GM19351 (cell line): ENCODE data around the gene LZTR1.
"Not testable (repeated sequence)": the region's sequence is repeated elsewhere in the genome, so short reads cannot be mapped to it uniquely, and the experiment has no call there.

Experiments
- ATAC-seq: cut with Tn5 transposase; IDR thresholded peaks from one replicate; pipeline ENCODE4 v1.9.1; 2021; ENCODE audit warnings: mild to moderate bottlenecking, moderate library complexity; ENCODE audit not compliant: unreplicated experiment

LZTR1 gene

DNA sequence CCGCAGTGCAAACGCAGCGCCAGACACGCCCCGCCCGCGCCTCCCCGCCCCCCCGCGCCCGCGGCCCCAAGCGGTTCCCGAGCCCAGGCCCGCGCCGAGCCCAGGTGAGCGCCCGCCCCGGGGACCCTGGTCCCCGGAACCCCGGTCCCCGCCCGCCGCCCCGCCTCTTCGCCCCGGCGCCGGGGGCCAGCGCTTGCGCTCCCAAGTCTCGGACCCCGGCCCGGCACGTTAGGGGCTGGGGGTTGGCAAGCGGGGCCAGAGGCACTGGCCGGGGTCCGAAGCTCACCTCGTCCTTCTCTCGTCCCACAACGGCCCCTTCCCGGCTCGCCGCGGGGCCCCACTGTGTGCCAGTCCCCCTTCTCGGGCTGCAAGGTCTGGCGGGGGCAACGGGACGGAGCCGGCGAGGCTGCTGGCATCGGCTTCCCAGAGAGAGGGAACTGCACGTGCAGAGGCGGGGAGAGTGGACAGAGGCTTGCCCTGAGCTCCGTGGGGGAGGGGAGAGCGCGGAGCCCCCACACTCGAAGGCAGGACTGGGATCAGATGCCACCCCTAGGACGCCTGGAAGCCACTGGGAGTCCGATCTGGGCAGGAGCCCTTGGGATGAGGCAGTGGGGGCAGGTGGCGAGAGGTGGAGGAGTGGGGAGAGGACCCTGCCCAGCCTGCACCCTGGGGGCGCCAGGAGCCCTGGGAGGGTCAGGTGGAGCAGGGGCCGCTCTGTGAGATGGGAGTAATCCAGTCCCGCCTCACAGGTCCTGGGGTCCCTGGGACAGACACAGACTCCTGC, 16.8 kb upstream of the LZTR1 start:
- ATAC-seq = no peak

DNA sequence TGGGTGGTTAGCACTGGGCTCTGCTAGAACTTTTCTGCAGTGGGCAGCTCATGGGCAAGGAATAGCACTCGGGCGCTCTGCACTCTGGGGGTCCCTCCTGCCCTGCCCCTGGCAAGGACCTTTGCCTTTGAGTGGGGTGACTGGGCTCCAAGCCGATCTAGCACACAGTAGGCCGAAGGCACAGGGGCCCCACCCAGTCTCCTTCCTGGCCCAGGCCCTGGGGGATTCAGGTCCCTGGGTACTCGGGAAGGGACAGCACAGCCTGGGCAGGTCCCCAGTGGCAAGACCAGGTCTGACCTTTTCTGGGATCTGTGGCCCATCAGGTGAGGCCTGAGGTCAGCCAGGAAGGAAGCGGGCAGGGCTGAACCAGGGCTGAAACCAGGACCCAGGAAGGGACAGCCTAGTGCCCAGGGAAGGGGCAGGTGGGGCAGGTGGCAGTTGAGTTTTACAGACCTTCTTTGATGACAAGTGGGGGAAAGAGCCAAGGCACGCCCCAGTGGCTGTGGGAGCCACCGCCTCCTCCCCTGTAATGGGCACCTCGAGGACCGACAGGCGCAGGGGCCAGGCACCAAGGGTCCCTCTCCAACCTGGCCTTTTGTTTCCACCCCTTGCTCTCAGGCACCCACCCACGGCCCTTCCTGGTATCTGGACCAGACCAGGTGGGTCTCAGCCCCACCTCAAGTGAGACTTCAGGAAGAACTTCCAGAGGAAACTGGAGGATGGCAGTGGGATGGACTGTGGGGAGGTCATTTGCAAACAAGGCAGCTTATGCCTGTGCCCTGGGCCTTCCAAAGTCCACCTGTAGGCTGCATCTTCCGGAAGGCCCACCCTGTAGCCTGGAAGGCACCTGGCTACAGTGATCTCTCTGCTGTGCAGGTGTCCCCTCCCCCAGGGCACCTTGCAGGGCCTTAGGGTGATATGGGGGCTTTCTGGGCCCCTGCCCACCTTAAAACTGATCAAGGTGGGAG, 15.9 kb upstream of the LZTR1 start:
- no peak for ATAC-seq

DNA sequence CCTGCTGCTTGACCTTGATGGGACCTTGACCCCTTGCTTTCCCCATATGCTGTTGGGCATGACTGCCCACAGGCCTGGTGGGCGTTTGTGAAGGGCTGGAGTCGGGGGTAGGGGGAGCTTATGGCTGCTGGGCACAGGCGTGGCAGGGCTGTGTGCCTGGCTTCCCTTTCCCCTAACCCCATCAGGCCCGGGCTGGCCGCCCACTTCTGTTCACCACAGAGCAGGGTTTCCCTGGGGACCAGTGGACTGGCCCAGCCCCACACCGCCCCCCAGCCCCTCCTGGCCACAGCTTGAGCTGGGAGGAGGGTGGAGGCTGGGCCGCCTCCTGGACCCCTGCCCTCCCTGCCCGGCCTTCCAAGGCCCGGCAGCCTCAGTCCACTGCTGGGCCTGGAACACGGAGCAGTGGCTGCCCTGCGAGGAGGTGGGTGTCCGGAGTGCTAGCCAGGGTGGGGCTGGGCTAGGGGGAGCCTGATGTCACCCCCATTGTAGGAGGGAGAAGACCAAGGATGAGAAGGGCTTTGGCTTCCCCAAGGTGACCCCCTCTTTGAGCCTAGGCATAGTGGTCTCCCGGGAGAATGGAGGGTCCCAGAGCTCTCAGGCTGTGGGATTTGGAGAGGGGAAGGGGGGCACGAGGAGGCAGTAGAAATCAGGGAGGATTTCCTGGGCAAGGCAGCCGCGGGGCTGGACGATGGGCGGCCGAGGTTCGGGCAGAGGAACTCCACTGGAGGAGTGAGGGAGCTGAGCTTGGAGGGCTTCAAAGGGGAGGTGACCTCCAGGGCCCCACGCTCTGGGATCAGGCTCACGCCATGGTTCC, 15.0 kb upstream of the LZTR1 start, which contains the start of gene AIFM3:
Gene AIFM3, plus strand, starts transcription at position 373 of the 814 bp plus-strand sequence. CDS start 690 bp downstream, outside the sequence.
- ATAC-seq = no peak

DNA sequence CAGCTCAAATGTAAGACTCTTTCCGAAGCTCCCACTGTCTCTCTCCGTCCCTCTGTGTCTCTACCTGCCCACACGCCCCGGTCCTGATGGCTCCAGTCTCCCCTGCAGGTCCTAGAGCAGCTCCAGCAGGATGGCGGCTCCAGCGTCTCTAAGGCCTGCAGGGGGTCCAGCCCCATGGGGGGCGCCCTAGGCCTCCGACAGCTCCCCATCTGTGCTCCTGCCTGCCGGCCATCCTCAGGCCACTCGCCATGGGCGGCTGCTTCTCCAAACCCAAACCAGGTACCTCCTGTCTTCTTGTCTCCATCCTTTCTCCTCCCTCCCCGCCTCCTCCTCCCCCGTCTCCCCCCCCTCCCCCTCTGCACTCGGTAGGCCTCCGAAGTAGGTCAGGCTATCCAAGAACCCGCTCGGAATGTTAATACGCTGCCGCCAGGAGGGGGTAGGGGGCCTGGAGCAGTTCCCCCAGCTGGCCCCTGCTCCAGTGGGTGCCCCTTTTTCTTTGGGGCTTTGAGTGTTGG, 14.3 kb upstream of the LZTR1 start:
- ATAC-seq = no peak

DNA sequence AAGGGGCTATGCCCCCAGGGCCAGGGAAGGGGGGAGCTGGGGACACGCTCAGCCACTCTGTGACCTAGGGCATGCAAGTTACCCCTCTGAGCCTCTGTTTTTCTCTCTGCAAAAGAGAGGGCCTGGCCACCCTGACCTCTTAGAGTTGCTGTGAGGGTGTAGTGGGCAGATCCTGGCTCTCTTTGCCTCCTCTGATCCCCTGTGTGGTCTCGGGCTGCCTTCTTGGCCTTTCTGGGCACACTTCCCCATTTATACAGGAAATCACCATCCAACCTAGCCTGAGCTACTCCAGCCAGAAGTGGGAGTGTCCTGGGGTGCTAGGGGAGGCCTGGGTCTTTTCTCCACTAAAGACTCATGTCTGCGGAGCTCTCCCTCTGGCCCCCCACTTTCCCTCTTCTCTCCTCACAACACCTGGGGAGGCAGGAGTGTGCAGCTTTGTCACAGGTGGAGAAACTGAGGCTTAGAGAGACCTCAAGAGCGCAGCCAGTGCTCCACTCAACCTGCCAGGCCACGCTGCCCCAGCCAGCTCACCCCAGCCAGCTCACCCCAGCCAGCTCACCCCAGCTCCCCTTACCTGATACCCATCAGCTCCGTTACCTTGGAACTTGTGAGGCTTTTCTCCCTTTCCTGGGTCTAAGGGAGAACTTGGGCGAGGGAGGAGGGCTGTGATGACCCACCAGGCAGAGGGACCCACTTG, 13.7 kb upstream of the LZTR1 start:
- no peak for ATAC-seq

DNA sequence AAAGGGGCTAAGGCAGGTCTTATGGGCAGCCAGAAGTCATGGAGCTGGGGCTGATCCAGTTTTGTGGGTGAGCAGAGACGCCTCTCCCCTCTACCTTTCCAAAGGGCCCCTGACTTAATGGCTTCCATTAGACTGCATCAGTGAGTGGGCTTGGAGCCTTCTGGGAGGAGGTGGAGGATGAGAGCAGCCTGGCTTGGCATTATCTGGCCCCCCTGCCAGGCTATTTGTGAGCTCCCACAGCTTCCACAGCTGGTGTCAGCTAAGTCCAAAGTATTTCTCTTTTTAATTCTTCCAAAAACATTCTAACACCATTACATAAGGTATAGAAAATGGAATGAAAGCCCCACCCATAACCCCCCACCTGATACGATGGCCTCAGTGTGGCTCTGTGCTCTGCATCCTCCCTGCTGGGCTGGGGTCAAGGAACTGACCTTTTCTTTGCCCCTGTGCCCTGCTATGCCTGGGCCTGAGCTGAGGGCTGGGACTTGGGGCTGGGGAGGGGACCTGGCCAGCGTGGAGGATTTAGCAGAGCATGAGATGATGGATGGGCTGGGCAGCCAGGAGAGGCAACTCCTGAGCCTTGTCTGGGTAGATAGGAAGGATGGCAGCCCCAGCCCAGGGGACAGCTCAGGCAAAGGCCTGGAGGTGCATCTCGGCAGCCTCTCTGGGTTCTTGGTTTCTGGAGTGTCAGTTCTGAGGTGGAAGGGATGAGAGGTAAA, 11.0 kb upstream of the LZTR1 start:
- no peak for ATAC-seq

DNA sequence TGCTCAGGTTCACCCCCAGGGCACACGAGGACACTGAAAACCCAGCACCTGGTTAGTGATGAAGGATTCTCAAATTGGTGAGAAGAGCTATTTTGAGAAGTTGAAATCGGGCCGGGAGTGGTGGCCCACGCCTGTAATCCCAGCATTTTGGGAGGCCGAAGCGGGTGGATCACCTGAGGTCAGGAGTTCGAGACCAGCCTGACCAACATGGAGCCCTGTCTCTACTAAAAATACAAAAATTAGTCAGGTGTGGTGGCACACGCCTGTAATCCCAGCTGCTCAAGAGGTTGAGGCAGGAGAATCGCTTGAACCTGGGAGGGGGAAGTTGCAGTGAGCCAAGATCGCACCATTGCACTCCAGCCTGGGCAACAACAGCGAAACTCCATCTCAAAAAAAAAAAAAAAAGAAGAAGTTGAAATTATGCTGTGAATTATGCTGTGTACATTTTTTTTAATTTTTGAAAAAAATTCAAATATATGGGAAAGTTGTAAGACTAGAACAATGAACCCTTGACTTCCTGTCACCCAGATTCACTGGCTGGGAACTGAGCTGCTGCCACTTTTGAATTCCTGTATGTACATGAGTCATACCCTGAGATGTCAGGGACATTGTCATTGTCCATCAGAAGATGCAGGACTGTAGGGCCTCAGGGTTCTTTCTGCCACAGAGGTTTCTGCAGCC, 9.9 kb upstream of the LZTR1 start:
- ATAC-seq = not testable (repeated sequence)

DNA sequence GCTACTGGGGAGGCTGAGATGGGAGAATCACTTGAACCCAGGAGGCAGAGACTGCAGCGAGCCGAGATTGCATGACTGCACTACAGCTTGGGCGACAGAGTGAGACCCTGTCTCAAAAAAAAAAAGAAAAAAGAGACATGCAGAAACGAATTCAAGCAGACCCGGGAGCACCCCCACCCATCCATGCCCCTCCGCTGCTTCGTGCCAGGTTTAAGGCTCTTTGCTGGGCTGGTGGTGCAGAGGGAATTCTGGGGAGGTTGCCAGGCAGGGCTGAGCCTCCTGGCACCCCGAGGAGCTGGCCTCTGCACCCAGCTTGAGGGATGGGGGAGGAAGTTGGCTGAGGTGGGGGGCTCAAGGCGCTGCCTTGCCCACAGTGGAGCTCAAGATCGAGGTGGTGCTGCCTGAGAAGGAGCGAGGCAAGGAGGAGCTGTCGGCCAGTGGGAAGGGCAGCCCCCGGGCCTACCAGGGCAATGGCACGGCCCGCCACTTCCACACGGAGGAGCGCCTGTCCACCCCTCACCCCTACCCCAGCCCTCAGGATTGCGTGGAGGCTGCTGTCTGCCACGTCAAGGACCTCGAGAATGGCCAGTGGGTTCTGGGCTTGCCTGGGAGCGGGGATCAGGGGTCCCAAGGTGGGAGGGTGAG, 9.0 kb upstream of the LZTR1 start:
- ATAC-seq = no peak

DNA sequence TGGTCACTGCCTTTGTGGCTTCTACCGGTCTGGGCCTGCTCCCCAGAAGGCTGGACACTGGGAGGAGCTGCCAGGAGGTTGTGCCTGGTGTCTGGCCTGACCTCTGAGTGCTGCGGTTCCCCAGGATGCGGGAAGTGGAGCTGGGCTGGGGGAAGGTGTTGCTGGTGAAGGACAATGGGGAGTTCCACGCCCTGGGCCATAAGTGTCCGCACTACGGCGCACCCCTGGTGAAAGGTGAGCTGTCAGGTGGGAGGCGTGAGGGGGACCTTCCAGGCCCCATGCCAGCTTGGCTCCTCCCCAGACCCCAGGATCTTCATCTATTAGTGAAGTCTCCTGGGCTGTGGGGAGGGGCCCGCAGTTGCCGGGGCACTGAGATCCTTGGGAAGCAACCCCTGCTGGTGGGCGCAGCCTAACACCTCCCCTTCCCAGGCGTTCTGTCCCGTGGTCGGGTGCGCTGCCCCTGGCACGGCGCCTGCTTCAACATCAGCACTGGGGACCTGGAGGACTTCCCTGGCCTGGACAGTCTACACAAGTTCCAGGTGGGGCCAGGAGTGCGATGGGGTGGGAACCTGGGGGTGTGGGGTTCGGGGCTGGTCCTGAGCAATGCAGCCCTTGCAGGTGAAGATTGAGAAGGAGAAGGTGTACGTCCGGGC, 8.3 kb upstream of the LZTR1 start:
- ATAC-seq = no peak

DNA sequence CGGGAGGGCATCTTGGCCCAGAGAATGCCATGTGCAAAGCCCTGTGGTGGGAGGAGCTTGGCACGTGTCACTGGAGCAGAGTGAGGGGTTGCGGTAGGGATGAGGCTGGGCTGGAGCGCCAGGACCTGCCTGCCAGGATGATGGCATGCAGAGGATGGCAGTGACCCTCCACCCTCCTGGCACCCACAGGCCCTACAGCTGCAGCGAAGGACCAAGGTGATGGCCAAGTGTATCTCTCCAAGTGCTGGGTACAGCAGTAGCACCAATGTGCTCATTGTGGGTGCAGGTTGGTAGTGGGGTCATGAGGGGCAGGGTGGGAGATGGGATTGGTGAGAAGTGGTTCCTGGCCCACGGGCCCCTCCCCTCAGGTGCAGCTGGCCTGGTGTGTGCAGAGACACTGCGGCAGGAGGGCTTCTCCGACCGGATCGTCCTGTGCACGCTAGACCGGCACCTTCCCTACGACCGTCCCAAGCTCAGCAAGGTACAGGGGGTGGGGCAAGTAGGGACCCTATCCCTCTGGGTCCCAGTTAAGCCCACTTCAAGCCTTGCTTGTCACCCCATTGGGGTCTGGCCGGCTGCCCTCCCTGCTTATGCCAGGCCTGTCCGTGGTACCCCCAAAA, 7.7 kb upstream of the LZTR1 start:
- no peak for ATAC-seq

DNA sequence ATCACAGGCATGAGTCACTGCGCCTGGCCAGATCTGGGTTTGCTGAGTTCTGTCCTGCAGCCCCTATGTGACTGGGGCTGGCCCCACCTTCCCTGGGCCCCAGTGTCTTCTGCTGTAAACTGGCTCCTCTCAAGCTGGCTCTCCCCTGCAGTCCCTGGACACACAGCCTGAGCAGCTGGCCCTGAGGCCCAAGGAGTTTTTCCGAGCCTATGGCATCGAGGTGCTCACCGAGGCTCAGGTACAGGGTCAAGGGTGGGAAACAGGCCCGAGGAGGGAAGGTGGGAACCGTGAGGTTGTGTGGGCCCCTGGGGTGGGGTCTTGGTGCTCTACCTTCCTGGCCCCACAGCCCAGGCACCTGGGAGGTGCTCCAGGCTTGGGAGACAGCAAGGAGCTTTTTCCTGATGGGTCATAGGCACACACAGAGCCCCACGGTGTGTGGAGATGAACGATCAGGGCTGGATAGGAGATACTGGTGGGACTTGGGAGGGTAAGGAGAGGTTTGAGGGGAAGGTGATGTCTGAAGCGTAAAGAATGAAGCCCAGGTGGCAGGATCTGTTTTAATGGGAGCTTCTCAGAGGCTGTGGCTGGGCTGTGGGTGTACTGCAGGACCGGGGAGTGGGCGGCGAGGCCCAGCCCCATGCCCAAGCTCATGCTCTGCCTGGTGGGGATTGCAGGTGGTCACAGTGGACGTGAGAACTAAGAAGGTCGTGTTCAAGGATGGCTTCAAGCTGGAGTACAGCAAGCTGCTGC, 6.4 kb upstream of the LZTR1 start:
- ATAC-seq = no peak

DNA sequence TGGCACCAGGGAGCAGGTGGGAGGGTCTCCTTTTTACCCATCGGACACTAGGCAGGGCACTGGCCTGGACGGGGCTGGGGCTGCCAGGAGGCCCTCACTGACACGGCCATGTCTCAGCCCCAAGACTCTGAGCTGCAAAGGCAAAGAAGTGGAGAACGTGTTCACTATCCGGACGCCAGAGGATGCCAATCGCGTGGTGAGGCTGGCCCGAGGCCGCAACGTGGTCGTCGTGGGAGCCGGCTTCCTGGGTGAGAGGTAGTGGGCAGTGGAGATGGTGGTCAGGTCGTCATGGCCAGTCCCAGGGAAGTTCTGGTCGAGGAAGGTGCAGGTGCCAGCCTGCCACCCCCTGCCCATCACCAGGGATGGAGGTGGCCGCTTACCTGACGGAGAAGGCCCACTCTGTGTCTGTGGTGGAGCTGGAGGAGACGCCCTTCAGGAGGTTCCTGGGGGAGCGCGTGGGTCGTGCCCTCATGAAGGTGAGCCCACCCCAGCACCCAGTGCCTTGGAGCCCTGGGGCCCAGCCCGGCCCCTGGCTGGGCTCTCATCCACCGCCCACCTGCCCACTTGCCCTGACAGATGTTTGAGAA, 5.7 kb upstream of the LZTR1 start:
- no peak for ATAC-seq

DNA sequence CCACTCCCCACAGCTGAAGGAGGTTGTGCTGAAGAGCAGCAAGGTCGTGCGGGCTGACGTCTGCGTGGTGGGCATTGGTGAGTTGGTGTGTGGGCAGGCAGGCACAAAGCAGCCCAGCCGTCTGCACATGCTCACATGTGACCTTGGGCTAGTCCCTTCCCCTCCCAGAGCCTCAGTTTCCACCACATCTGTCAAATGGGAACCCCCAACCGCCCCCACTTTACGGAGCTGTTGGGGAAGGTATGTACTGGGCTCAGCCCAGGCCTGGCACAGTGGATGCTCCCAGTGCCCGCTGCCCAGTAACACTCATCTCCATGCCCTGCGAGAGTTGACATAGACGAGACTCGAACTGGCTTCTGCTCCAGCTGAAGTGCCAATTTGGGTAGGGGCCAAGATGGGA, 5.1 kb upstream of the LZTR1 start:
- ATAC-seq = no peak

DNA sequence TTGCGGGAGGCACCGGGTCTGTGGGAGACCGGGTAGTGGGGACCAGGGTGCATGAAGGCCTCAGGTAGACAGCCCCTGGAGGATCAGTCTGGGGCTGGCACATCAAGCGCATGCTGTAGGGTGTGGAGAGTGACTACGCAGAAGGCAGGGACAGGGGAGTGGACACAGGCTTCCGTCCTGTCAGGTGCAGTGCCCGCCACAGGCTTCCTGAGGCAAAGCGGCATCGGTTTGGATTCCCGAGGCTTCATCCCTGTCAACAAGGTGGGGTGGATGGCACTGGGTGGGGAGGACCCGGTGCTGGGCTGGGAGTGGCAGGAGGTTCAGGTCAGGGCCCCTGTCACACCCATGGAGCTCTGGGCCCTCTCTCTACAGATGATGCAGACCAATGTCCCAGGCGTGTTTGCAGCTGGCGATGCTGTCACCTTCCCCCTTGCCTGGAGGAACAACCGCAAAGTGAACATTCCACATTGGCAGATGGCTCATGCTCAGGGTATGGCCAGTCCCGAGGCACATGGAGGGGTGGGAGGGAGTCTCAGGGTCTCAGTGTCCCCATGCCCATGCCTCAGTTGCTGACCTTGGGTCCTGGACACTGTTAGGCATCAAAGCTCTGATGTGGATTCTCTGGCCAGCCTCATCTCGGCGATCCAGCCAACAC, 4.5 kb upstream of the LZTR1 start:
- ATAC-seq = no peak

DNA sequence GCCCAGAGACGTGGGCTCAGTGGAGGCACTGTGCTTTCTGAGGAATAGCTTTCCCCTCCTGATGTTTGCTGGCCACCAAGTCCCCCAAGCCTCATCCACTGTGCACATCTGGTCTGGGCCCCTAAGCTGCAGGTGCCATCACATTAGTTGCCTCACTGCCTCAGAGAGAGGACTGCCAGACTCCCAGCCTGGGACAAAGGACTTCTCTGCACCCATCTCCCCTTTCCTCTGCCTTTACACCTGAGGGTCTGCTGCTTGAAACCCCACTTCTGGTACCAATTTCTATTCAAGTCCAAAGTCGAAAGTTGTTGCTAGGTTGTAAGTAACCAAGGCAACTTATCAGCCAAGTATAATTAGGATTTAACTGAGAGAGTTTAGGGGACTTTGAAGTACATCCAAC, 3.7 kb upstream of the LZTR1 start:
- no peak for ATAC-seq

DNA sequence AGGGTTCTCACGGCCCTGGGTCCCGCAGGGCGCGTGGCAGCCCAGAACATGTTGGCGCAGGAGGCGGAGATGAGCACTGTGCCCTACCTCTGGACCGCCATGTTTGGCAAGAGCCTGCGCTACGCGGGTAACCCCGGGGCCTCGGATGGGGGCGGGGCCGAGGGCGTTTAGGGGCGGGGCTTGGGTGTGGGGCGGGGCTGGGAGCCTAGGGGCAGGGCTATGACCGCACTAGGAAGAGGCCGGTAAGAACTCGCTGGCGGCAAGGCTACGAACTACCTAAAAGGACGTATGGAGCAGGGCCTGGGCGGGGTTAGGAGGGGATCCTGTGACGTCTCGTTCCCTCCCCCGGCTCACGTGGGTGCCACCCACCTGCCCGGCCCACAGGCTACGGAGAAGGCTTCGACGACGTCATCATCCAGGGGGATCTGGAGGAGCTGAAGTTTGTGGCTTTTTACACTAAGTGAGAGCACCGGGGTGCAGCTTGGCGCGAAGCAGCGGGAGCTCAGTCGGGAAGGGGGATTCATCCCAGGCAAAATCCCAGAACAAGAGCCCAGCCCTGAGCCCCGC, 2.8 kb upstream of the LZTR1 start:
- ATAC-seq = no peak
